ENCODE data around the gene ZC3H4. TPM values are rescaled to one million over a fixed set of nuclear protein-coding genes. Genes with fewer than 3 reads are reported as not detected.

Gene ZC3H4
- total and polyA plus RNA-seq, 8 donors, result 4.7 to 78.5 (median 20.2) TPM

- DNase-seq, result no peak
- Histone ChIP-seq H3K9me3 (no peaks in the 10 kb centered on the region), H3K4me3 (no peak overlapping the region), H3K36me3 (peaks cover 41 to 78% (median 77%) of the 10 kb centered on the region in 4 donors), H3K27me3 (no peaks in the 10 kb centered on the region), H3K4me1 (peaks cover 12 to 48% (median 22%) of the 10 kb centered on the region in 4 donors), H3K27ac (peak overlapping the region in 1 of 5 donors; percentile 46)
- 89 to 95% (median 92%) methylated on average over 2 of the region's 2 CpGs for WGBS, 5 donors
- TF ChIP-seq EP300 (IDR thresholded peaks at IDR 0.05) (no peak), CTCF (IDR thresholded peaks at IDR 0.05) (no peak), POLR2AphosphoS5 (IDR thresholded peaks at IDR 0.05) (no peak), POLR2A (IDR thresholded peaks at IDR 0.05) (no peak)
- intact Hi-C loops (cut with DNase I; ENCODE audit: low total_unique reads), result loop anchor here (5.0 kb wide), 1 partner anchor 100 kb away; no protein-coding TSS in a partner anchor
These were observed 33.3 kb upstream of the ZC3H4 start for GRCh38 chr19:47146920-47147319.

GRCh38 chr19:47145639-47146486 lies 32.3 kb upstream of the ZC3H4 start:
- H3K9me3 ChIP-seq, result no peaks in the 10 kb centered on the region
- H3K36me3 ChIP-seq, result peaks cover 37 to 68% (median 67%) of the 10 kb centered on the region in 4 donors
- H3K4me1 ChIP-seq, result peaks cover 8 to 46% (median 22%) of the 10 kb centered on the region in 4 donors
- no peaks in the 10 kb centered on the region for H3K27me3 ChIP-seq
- intact Hi-C loops (cut with DNase I; ENCODE audit: low total_unique reads), result loop anchor here (5.0 kb wide), 1 partner anchor 101 kb away; no protein-coding TSS in a partner anchor
- TF ChIP-seq CTCF (IDR thresholded peaks at IDR 0.05), result no peak
- no peak for TF ChIP-seq POLR2A (IDR thresholded peaks at IDR 0.05)
- TF ChIP-seq EP300 (IDR thresholded peaks at IDR 0.05), result no peak
- TF ChIP-seq POLR2AphosphoS5 (IDR thresholded peaks at IDR 0.05), result no peak
- WGBS, 5 donors, result 76 to 86% (median 85%) methylated on average over 5 of the region's 5 CpGs
- no peak overlapping the region for H3K4me3 ChIP-seq
- H3K27ac ChIP-seq, result peak overlapping the region in 2 of 5 donors; percentile 9 to 46
- DNase-seq, result peak in 1 of 2 donors; percentile 12

GRCh38 chr19:47144630-47145029 lies 31.1 kb upstream of the ZC3H4 start:
- no peaks in the 10 kb centered on the region for H3K27me3 ChIP-seq
- intact Hi-C loops (cut with DNase I; ENCODE audit: low total_unique reads), result loop anchor here (5.0 kb wide), 1 partner anchor 103 kb away; no protein-coding TSS in a partner anchor
- H3K36me3 ChIP-seq, result peaks cover 30 to 59% (median 58%) of the 10 kb centered on the region in 4 donors
- no peak overlapping the region for H3K4me3 ChIP-seq
- peaks cover 8 to 45% (median 20%) of the 10 kb centered on the region in 4 donors for H3K4me1 ChIP-seq
- peak overlapping the region in 1 of 5 donors; percentile 76 for H3K27ac ChIP-seq
- DNase-seq, result no peak
- 85 to 91% (median 89%) methylated on average over 13 of the region's 13 CpGs for WGBS, 5 donors
- no peak for TF ChIP-seq CTCF (IDR thresholded peaks at IDR 0.05)
- TF ChIP-seq EP300 (IDR thresholded peaks at IDR 0.05), result no peak
- no peak for TF ChIP-seq POLR2AphosphoS5 (IDR thresholded peaks at IDR 0.05)
- no peak for TF ChIP-seq POLR2A (IDR thresholded peaks at IDR 0.05)
- no peaks in the 10 kb centered on the region for H3K9me3 ChIP-seq

GRCh38 chr19:47143322-47144073 lies 29.9 kb upstream of the ZC3H4 start:
- Histone ChIP-seq H3K4me1 (peaks cover 6 to 45% (median 16%) of the 10 kb centered on the region in 4 donors), H3K36me3 (peaks cover 30 to 54% (median 53%) of the 10 kb centered on the region in 4 donors), H3K27me3 (no peaks in the 10 kb centered on the region), H3K27ac (peak overlapping the region in 3 of 5 donors; percentile 10 to 76 (median 64)), H3K4me3 (no peak overlapping the region), H3K9me3 (no peaks in the 10 kb centered on the region)
- 71 to 78% (median 76%) methylated on average over 11 of the region's 11 CpGs for WGBS, 5 donors
- intact Hi-C loops (cut with DNase I; ENCODE audit: low total_unique reads), result no loop called here
- TF ChIP-seq POLR2A (IDR thresholded peaks at IDR 0.05), result no peak
- TF ChIP-seq POLR2AphosphoS5 (IDR thresholded peaks at IDR 0.05), result peak in 1 of 3 donors; percentile 3
- DNase-seq, result peak in 1 of 2 donors; percentile 30

All from stomach (tissue), 9 donors.